Mesendoderm (in vitro differentiated cells): ENCODE results near the gene FOXJ3.

Source experiments
- DNase-seq: peaks from one replicate; pipeline ENCODE4 v3.0.0; 2013
- H2AK5ac ChIP-seq: 2 replicates; pipeline ENCODE4 v1.6.1; 2013; ENCODE audit warnings: low read length, inconsistent platforms
- H2BK120ac ChIP-seq: 2 replicates; pipeline ENCODE4 v1.6.1; 2013; ENCODE audit warnings: low read depth, mild to moderate bottlenecking, low read length, moderate library complexity, mixed read lengths
- H2BK15ac ChIP-seq: replicated peaks from 2 replicates; pipeline ENCODE4 v1.6.1; 2013; ENCODE audit warnings: low read depth, mild to moderate bottlenecking, moderate library complexity
- H2BK5ac ChIP-seq: 2 replicates; pipeline ENCODE4 v1.6.1; 2013; ENCODE audit warnings: low read length, inconsistent platforms
- H3K18ac ChIP-seq: 2 replicates; pipeline ENCODE4 v1.6.1; 2013; ENCODE audit warnings: mild to moderate bottlenecking, low read length, mixed read lengths
- H3K23ac ChIP-seq: one replicate; pipeline ENCODE4 v1.6.1; 2013; ENCODE audit warnings: low read length
- H3K27ac ChIP-seq: 2 replicates; pipeline ENCODE4 v1.5.1; 2013; ENCODE audit warnings: low read depth, mild to moderate bottlenecking, inconsistent platforms, low read length, moderate library complexity
- H3K27me3 ChIP-seq: 2 replicates; pipeline ENCODE4 v1.6.1; 2013; ENCODE audit warnings: low read length, control low read depth, mild to moderate bottlenecking, inconsistent platforms; ENCODE audit not compliant: insufficient read depth, poor library complexity
- H3K36me3 ChIP-seq: 2 replicates; pipeline ENCODE4 v1.6.1; 2013; ENCODE audit warnings: low read length, inconsistent platforms; ENCODE audit not compliant: control insufficient read depth, insufficient read depth
- H3K4ac ChIP-seq: one replicate; pipeline ENCODE4 v1.6.1; 2013; ENCODE audit warnings: low read depth, mild to moderate bottlenecking, low read length, moderate library complexity
- H3K4me1 ChIP-seq: 2 replicates; pipeline ENCODE4 v1.6.1; 2013; ENCODE audit warnings: low read depth, low read length, inconsistent platforms; ENCODE audit not compliant: control insufficient read depth
- H3K4me2 ChIP-seq: 2 replicates; pipeline ENCODE4 v1.6.1; 2013; ENCODE audit warnings: low read length
- H3K4me3 ChIP-seq: 2 replicates; pipeline ENCODE4 v1.5.1; 2013; ENCODE audit warnings: mild to moderate bottlenecking, low read length
- H3K56ac ChIP-seq: one replicate; pipeline ENCODE4 v1.6.1; 2013; ENCODE audit warnings: low read length
- H3K79me1 ChIP-seq: 2 replicates; pipeline ENCODE4 v1.6.1; 2013; ENCODE audit warnings: low read length, inconsistent platforms
- H3K79me2 ChIP-seq: 2 replicates; pipeline ENCODE4 v1.6.1; 2013; ENCODE audit warnings: mild to moderate bottlenecking, low read length; ENCODE audit not compliant: control insufficient read depth, insufficient read depth
- H3K9ac ChIP-seq: 2 replicates; pipeline ENCODE4 v1.6.1; 2013; ENCODE audit warnings: low read length, inconsistent platforms
- H4K5ac ChIP-seq: one replicate; pipeline ENCODE4 v1.6.1; 2013; ENCODE audit warnings: low read length
- H4K8ac ChIP-seq: one replicate; pipeline ENCODE4 v1.6.1; 2013; ENCODE audit warnings: low read depth, mild to moderate bottlenecking, control low read depth, low read length, moderate library complexity
- WGBS: extraction: QIAGEN DNeasy Blood & Tissue Kit; methylation state at CpG from one replicate; pipeline ENCODE4 v1.1.7; 2013; ENCODE audit warnings: low lambda C conversion rate, missing lambda C conversion rate; ENCODE audit not compliant: insufficient coverage; ENCODE audit errors: extremely low coverage; 5-methylcytosine and 5-hydroxymethylcytosine counted together

The FOXJ3 gene

GRCh38 chr1:42324398-42325013 lies 10.5 kb downstream of the FOXJ3 start:
- Histone ChIP-seq H2BK15ac (no peak overlapping the region), H3K56ac (no peak overlapping the region), H3K36me3 (no peaks in the 10 kb centered on the region), H3K27me3 (no peaks in the 10 kb centered on the region), H3K27ac (no peak overlapping the region), H3K18ac (no peak overlapping the region), H2AK5ac (no peak overlapping the region), H4K8ac (no peak overlapping the region), H3K4me2 (no peak overlapping the region), H2BK5ac (no peak overlapping the region), H3K79me2 (peaks cover 83% of the 10 kb centered on the region), H3K79me1 (peaks cover 10% of the 10 kb centered on the region), H2BK120ac (no peak overlapping the region), H3K23ac (no peak overlapping the region), H3K4me3 (no peak overlapping the region), H3K4ac (no peak overlapping the region), H3K9ac (no peak overlapping the region), H3K4me1 (peaks cover 2% of the 10 kb centered on the region), H4K5ac (no peak overlapping the region)
- no CpG with 5 or more reads among the region's 6 CpGs for WGBS
- DNase-seq: no peak

- Histone ChIP-seq H3K4me2 (no peak overlapping the region), H3K79me2 (peaks cover 82% of the 10 kb centered on the region), H3K4me3 (no peak overlapping the region), H3K9ac (no peak overlapping the region), H4K8ac (no peak overlapping the region), H3K79me1 (peaks cover 10% of the 10 kb centered on the region), H4K5ac (no peak overlapping the region), H3K23ac (no peak overlapping the region), H3K36me3 (no peaks in the 10 kb centered on the region), H3K4me1 (peaks cover 2% of the 10 kb centered on the region), H3K18ac (no peak overlapping the region), H3K56ac (no peak overlapping the region), H3K27ac (no peak overlapping the region), H2AK5ac (no peak overlapping the region), H3K4ac (no peak overlapping the region), H3K27me3 (no peaks in the 10 kb centered on the region), H2BK120ac (no peak overlapping the region), H2BK15ac (no peak overlapping the region), H2BK5ac (no peak overlapping the region)
- DNase-seq: no peak
- WGBS: no CpG with 5 or more reads among the region's 2 CpGs
These were observed 11.5 kb downstream of the FOXJ3 start for GRCh38 chr1:42323551-42323950.

GRCh38 chr1:42322577-42322976 lies 12.5 kb downstream of the FOXJ3 start:
- no peak overlapping the region for H2BK5ac ChIP-seq
- no peak overlapping the region for H2AK5ac ChIP-seq
- no peak overlapping the region for H3K56ac ChIP-seq
- H3K4me1 ChIP-seq: peaks cover 2% of the 10 kb centered on the region
- H3K4ac ChIP-seq: no peak overlapping the region
- H3K4me2 ChIP-seq: no peak overlapping the region
- no peak overlapping the region for H2BK120ac ChIP-seq
- H3K79me1 ChIP-seq: peaks cover 8% of the 10 kb centered on the region
- H4K5ac ChIP-seq: no peak overlapping the region
- no peak overlapping the region for H3K23ac ChIP-seq
- peaks cover 74% of the 10 kb centered on the region for H3K79me2 ChIP-seq
- H3K9ac ChIP-seq: no peak overlapping the region
- no peak overlapping the region for H3K27ac ChIP-seq
- no peaks in the 10 kb centered on the region for H3K27me3 ChIP-seq
- DNase-seq: no peak
- WGBS: no CpG with 5 or more reads among the region's 1 CpG
- H3K4me3 ChIP-seq: no peak overlapping the region
- no peak overlapping the region for H2BK15ac ChIP-seq
- H4K8ac ChIP-seq: no peak overlapping the region
- H3K18ac ChIP-seq: no peak overlapping the region
- no peaks in the 10 kb centered on the region for H3K36me3 ChIP-seq

GRCh38 chr1:42321731-42322130 lies 13.3 kb downstream of the FOXJ3 start:
- peaks cover 68% of the 10 kb centered on the region for H3K79me2 ChIP-seq
- no CpG with 5 or more reads among the region's 4 CpGs for WGBS
- no peak overlapping the region for H3K4me2 ChIP-seq
- H3K9ac ChIP-seq: no peak overlapping the region
- no peak overlapping the region for H4K8ac ChIP-seq
- H4K5ac ChIP-seq: no peak overlapping the region
- H3K56ac ChIP-seq: no peak overlapping the region
- H2AK5ac ChIP-seq: no peak overlapping the region
- peaks cover 2% of the 10 kb centered on the region for H3K4me1 ChIP-seq
- no peak overlapping the region for H2BK120ac ChIP-seq
- H3K4me3 ChIP-seq: no peak overlapping the region
- H3K4ac ChIP-seq: no peak overlapping the region
- no peak overlapping the region for H3K27ac ChIP-seq
- H3K18ac ChIP-seq: no peak overlapping the region
- H3K36me3 ChIP-seq: no peaks in the 10 kb centered on the region
- no peak overlapping the region for H2BK15ac ChIP-seq
- peaks cover 6% of the 10 kb centered on the region for H3K79me1 ChIP-seq
- H3K23ac ChIP-seq: no peak overlapping the region
- H2BK5ac ChIP-seq: no peak overlapping the region
- H3K27me3 ChIP-seq: no peaks in the 10 kb centered on the region
- no peak for DNase-seq

GRCh38 chr1:42320708-42321107 lies 14.3 kb downstream of the FOXJ3 start:
- Histone ChIP-seq H4K8ac (no peak overlapping the region), H3K18ac (no peak overlapping the region), H3K4me1 (peaks cover 2% of the 10 kb centered on the region), H3K27me3 (no peaks in the 10 kb centered on the region), H3K4me2 (no peak overlapping the region), H2BK5ac (no peak overlapping the region), H3K56ac (no peak overlapping the region), H3K23ac (no peak overlapping the region), H2BK15ac (no peak overlapping the region), H3K36me3 (no peaks in the 10 kb centered on the region), H3K79me1 (peaks cover 9% of the 10 kb centered on the region), H3K4ac (no peak overlapping the region), H3K4me3 (no peak overlapping the region), H3K9ac (no peak overlapping the region), H2BK120ac (no peak overlapping the region), H2AK5ac (no peak overlapping the region), H3K27ac (no peak overlapping the region), H3K79me2 (peaks cover 69% of the 10 kb centered on the region), H4K5ac (no peak overlapping the region)
- no CpG with 5 or more reads among the region's 2 CpGs for WGBS
- no peak for DNase-seq

GRCh38 chr1:42319871-42320484 lies 15.1 kb downstream of the FOXJ3 start:
- peaks cover 2% of the 10 kb centered on the region for H3K4me1 ChIP-seq
- H3K27ac ChIP-seq: no peak overlapping the region

More at GRCh38 chr1:42319871-42320484, 15.1 kb downstream of the FOXJ3 start:
- Histone ChIP-seq H4K8ac (no peak overlapping the region), H2AK5ac (no peak overlapping the region), H3K79me1 (peaks cover 11% of the 10 kb centered on the region), H3K23ac (no peak overlapping the region), H3K56ac (no peak overlapping the region), H2BK120ac (no peak overlapping the region), H3K4me3 (no peak overlapping the region), H3K36me3 (no peaks in the 10 kb centered on the region), H3K79me2 (peaks cover 69% of the 10 kb centered on the region), H3K18ac (no peak overlapping the region), H3K4me2 (no peak overlapping the region), H3K4ac (no peak overlapping the region), H3K9ac (no peak overlapping the region), H3K27me3 (no peaks in the 10 kb centered on the region), H2BK15ac (no peak overlapping the region), H2BK5ac (no peak overlapping the region), H4K5ac (no peak overlapping the region)
- DNase-seq: no peak
- WGBS: 100% methylated on average over 3 of the region's 6 CpGs
